Ascending aorta (tissue), 2 donors: ENCODE measurements around the gene THADA. TPM values are rescaled to one million over a fixed set of nuclear protein-coding genes. Genes with fewer than 3 reads are reported as not detected.
A peak's percentile ranks its signal among the peaks of the same experiment; 100 is the strongest.

Experiments used
- DNase-seq, 2 donors: peaks; one replicate each; pipeline ENCODE4 v3.0.0-alpha.2; 2019; ENCODE audit warnings: low spot score in 2 of 2
- H3K27ac ChIP-seq, 2 donors: fragments of 200-600 bp; sonication (generic); one replicate each; pipeline ENCODE4 v1.5.1; 2016 to 2017; ENCODE audit warnings: mild to moderate bottlenecking in 1 of 2
- H3K27me3 ChIP-seq: fragments of 200-600 bp; sonication (generic); one replicate; pipeline ENCODE4 v1.5.1; 2017
- H3K36me3 ChIP-seq, 2 donors: fragments of 200-600 bp; sonication (generic); one replicate each; pipeline ENCODE4 v1.5.1; 2016
- H3K4me1 ChIP-seq, 2 donors: fragments of 200-600 bp; sonication (generic); one replicate each; pipeline ENCODE4 v1.5.1; 2016 to 2017; ENCODE audit warnings: mild to moderate bottlenecking in 1 of 2
- H3K4me3 ChIP-seq, 2 donors: fragments of 200-600 bp; sonication (generic); one replicate each; pipeline ENCODE4 v1.5.1; 2016 to 2017; ENCODE audit warnings: mild to moderate bottlenecking in 1 of 2
- H3K9me3 ChIP-seq, 2 donors: fragments of 200-600 bp; sonication (generic); one replicate each; pipeline ENCODE4 v1.5.1; 2016
- intact Hi-C: fragments of 100-400 bp; cut with DNase I; formaldehyde crosslinking; loops from one replicate; pipeline ENCODE4 v1.15.1; 2023
- total RNA-seq: library from RNA; depleted of rRNA; stranded (reverse); fragments of >200 nt; gene quantifications from one replicate; pipeline ENCODE4 v1.1.0, GENCODE V29; 2016
- TF ChIP-seq, protein P1 (sequence below), 3 experiments: fragments of 200-600 bp in 2 of 3; fragments of 450-650 bp in 1 of 3; sonication (generic) in 2 of 3; IDR thresholded peaks; one replicate each; pipeline ENCODE4 v1.5.1; 2016 to 2019; ENCODE audit warnings: antibody characterized with exemption in 3 of 3, mild to moderate bottlenecking in 1 of 3, moderate library complexity in 1 of 3

Gene THADA
- total RNA-seq, 1 donor from 2014 or later: 27.4 TPM

DNA sequence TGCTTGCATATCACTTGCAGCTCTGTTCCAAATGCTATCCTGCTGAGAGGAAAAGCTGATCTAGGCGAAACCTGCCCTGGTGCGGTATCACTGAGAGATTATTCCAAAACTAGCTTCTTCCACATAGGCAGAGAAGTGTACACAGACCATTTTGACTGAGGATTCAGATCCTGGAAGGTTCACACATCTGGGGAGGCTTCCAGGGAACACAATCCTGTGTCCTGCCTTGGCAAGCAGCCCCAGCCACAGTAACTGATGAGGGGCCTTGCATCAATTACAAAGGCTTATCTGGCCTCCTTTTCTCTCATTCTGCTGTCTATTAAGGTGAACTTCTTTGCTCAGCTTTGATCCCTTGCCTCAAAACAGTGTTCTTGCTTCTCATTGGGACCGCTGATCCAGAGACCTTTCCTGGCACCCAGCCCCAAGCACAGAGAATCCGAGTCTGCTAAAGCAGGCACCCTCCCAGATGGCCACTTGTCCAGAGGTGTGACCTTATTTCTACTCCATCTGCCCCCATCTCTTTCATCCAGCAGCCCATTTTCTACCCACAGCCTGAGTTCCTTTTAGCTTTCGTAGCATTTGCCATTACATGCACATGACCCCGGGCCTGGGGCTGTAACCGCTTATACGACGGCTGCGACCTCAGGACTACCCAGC is 317.1 kb downstream of the THADA start:
- TF ChIP-seq, protein P1, sequence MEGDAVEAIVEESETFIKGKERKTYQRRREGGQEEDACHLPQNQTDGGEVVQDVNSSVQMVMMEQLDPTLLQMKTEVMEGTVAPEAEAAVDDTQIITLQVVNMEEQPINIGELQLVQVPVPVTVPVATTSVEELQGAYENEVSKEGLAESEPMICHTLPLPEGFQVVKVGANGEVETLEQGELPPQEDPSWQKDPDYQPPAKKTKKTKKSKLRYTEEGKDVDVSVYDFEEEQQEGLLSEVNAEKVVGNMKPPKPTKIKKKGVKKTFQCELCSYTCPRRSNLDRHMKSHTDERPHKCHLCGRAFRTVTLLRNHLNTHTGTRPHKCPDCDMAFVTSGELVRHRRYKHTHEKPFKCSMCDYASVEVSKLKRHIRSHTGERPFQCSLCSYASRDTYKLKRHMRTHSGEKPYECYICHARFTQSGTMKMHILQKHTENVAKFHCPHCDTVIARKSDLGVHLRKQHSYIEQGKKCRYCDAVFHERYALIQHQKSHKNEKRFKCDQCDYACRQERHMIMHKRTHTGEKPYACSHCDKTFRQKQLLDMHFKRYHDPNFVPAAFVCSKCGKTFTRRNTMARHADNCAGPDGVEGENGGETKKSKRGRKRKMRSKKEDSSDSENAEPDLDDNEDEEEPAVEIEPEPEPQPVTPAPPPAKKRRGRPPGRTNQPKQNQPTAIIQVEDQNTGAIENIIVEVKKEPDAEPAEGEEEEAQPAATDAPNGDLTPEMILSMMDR (IDR thresholded peaks at IDR 0.05): no peak
- no peaks in the 10 kb centered on the region for H3K27me3 ChIP-seq

DNA sequence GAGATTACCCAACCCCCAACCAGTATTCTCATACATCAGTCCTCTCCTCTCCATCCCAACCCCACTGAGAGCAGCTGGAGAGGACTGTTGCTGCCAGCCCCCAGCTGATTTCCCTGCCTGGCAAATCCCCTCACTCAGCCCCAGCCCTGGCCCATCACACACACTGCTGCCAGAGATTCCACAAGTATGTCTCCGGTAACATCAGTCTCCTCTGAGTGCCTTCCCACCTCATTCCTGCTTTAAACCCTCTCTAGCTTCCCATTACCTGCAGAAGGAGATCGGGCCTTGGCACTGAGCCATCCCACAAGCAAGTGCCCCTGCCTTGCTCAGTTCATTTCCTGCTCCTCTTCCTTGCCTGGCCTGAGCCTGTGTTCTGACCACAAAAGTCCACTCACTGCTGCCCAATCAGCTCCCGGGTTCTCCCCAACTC is 318.9 kb downstream of the THADA start:
- peaks cover 15 to 40% of the 10 kb centered on the region in 2 donors for H3K4me1 ChIP-seq
- H3K27ac ChIP-seq: peak overlapping the region; percentile 79 to 82
- TF ChIP-seq, protein P1 (IDR thresholded peaks at IDR 0.05): no peak
- H3K9me3 ChIP-seq: no peaks in the 10 kb centered on the region
- intact Hi-C loops: no loop called here
- H3K4me3 ChIP-seq: peak overlapping the region in 1 of 2 donors; percentile 9
- no peaks in the 10 kb centered on the region for H3K27me3 ChIP-seq
- peaks cover 0 to 8% of the 10 kb centered on the region in 2 donors for H3K36me3 ChIP-seq
- no peak for DNase-seq

More for the DNA sequence above, 317.1 kb downstream of the THADA start:
- Histone ChIP-seq H3K27ac (peak overlapping the region; percentile 11 to 82), H3K9me3 (no peaks in the 10 kb centered on the region), H3K4me3 (no peak overlapping the region), H3K36me3 (peaks cover 13 to 23% of the 10 kb centered on the region in 2 donors), H3K4me1 (peaks cover 11 to 34% of the 10 kb centered on the region in 2 donors)
- intact Hi-C loops: no loop called here
- DNase-seq: no peak

DNA sequence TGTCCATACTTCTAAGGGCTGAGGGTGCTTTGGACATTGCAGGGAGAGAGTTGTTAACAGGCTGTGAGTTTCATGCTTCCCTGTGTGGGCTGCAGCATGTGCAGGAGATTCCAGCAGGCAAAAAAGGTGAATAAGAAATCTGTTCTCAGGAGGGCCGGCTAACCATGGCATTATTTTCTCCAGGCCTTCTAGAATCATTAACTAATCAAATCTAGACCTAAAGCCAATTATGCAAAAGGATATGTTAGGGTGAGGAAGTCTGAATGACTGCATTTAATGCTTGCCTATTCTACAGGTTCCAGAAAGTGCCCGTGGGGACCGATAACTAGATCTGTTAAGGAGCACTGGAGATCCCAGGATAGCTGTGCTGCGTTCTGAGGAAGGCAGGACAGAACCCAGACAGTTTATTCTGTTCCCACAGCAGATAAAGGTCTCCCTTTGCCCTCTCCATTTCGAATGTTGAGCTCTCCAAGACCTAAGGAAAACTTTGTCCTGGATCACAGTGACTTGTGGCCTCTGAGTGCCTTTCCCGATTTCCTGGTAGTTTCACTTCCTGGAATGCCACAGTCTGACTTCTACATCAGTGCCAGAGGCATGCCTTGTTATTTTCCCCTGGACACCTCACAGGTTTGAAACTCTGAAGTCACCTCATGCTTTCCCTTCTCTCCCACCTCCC is 319.4 kb downstream of the THADA start:
- Histone ChIP-seq H3K4me3 (peak overlapping the region in 1 of 2 donors; percentile 9), H3K4me1 (peaks cover 15 to 40% of the 10 kb centered on the region in 2 donors), H3K27me3 (no peaks in the 10 kb centered on the region), H3K36me3 (peaks cover 0 to 6% of the 10 kb centered on the region in 2 donors), H3K27ac (peak overlapping the region; percentile 79 to 82), H3K9me3 (no peaks in the 10 kb centered on the region)
- no peak for DNase-seq
- intact Hi-C loops: no loop called here
- TF ChIP-seq, protein P1 (IDR thresholded peaks at IDR 0.05): no peak

DNA sequence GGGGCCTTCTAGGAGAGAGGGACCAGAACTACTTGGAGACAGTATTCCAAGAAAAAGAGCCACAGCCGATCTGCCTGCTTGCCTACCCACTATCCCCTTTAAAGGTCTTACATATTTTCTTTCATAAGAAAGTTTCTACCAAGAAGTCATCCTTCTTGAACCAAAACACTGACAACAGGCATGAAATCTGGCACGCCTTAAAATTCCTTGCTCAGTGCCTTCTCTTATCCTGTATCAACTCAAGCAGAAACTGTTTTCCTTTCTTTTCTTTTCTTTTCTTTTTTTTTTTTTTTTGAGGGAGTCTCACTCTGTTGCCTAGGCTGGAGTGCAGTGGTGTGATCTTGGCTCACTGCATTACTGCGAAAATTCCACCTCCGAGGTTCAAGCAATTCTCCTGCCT is 321.1 kb downstream of the THADA start:
- Histone ChIP-seq H3K9me3 (no peaks in the 10 kb centered on the region), H3K4me3 (no peak overlapping the region), H3K4me1 (peaks cover 19 to 46% of the 10 kb centered on the region in 2 donors), H3K36me3 (peaks cover 0 to 3% of the 10 kb centered on the region in 2 donors), H3K27ac (peak overlapping the region; percentile 79 to 82), H3K27me3 (no peaks in the 10 kb centered on the region)
- DNase-seq: no peak
- TF ChIP-seq, protein P1 (IDR thresholded peaks at IDR 0.05): no peak
- intact Hi-C loops: no loop called here

DNA sequence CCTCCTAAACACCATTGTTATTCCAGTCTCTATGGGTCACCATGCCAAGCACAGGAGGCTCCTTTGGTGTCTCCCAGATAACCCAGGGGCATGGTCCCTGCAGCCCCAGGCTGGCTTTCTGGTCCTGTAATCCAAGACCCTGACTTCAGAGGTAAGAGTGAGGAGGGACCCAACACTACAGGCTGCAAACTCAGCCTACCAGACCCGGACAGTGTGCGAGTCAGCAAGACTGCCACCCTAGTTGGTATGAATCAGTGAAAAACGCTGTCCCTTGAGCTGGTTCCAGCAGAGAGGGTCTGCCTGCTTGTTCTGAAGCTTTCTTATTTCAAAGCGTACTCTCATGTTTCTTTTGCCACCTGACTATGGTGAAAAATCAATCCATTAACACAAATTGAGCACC is 321.8 kb downstream of the THADA start:
- intact Hi-C loops: no loop called here
- Histone ChIP-seq H3K27ac (peak overlapping the region; percentile 56 to 82), H3K27me3 (no peaks in the 10 kb centered on the region), H3K9me3 (no peaks in the 10 kb centered on the region), H3K36me3 (no peaks in the 10 kb centered on the region), H3K4me1 (peaks cover 23 to 53% of the 10 kb centered on the region in 2 donors), H3K4me3 (no peak overlapping the region)
- TF ChIP-seq, protein P1 (IDR thresholded peaks at IDR 0.05): no peak
- no peak for DNase-seq
